Uterus (tissue), 4 donors: Measurements from ENCODE around the gene BMPR1A. TPM values are rescaled to one million over a fixed set of nuclear protein-coding genes. Genes with fewer than 3 reads are reported as not detected.
"Not testable (repeated sequence)": the region's sequence is repeated elsewhere in the genome, so short reads cannot be mapped to it uniquely, and the experiment has no call there.

Experiments
- DNase-seq, 2 donors: peaks; one replicate each; pipeline ENCODE4 v3.0.0-alpha.2; 2019 to 2020
- H3K27ac ChIP-seq, 2 donors: fragments of 200-600 bp; sonication (generic); 1 replicate in 1 of 2; 2 replicates in 1 of 2; pipeline ENCODE4 v1.5.1; 2016 to 2018
- H3K27me3 ChIP-seq, 2 donors: fragments of 200-600 bp; sonication (generic); one replicate each; pipeline ENCODE4 v1.5.1; 2018 to 2019; ENCODE audit warnings: control low read depth in 1 of 2
- H3K36me3 ChIP-seq, 2 donors: fragments of 200-600 bp; sonication (generic); one replicate each; pipeline ENCODE4 v1.5.1; 2019; ENCODE audit warnings: control low read depth in 1 of 2
- H3K4me1 ChIP-seq, 2 donors: fragments of 200-600 bp; sonication (generic); one replicate each; pipeline ENCODE4 v1.5.1; 2018 to 2019; ENCODE audit warnings: control low read depth in 1 of 2
- H3K4me3 ChIP-seq, 2 donors: fragments of 200-600 bp; sonication (generic); 1 replicate in 1 of 2; 2 replicates in 1 of 2; pipeline ENCODE4 v1.5.1; 2018 to 2019; ENCODE audit warnings: mild to moderate bottlenecking in 1 of 2
- H3K9me3 ChIP-seq, 2 donors: fragments of 200-600 bp; sonication (generic); one replicate each; pipeline ENCODE4 v1.5.1; 2019; ENCODE audit warnings: control low read depth in 1 of 2
- CTCF ChIP-seq, 4 experiments: fragments of 200-600 bp in 2 of 4; fragments of 450-650 bp in 2 of 4; sonication (generic) in 2 of 4; IDR thresholded peaks; one replicate each; pipeline ENCODE4 v1.5.1; 2016 to 2019; ENCODE audit warnings: antibody characterized with exemption in 4 of 4, mild to moderate bottlenecking in 2 of 4, moderate library complexity in 1 of 4
- POLR2A ChIP-seq, 2 donors: fragments of 450-650 bp; IDR thresholded peaks; one replicate each; pipeline ENCODE4 v1.6.1; 2016; ENCODE audit warnings: antibody characterized with exemption in 2 of 2, mild to moderate bottlenecking in 1 of 2, moderate library complexity in 1 of 2
- intact Hi-C: fragments of 100-400 bp; cut with DNase I; formaldehyde crosslinking; loops from one replicate; pipeline ENCODE4 v1.15.1; 2023; ENCODE audit warnings: low total_unique reads
- total RNA-seq, 4 donors: library from RNA; depleted of rRNA in 3 of 4; stranded (reverse); fragments of >200 nt in 3 of 4; gene quantifications; one replicate each; pipeline versions ENCODE4 v1.1.0 to v1.2.4, GENCODE V29; 2014 to 2023
- donor health status: DM: yes; HTN: yes; CAD: no.

BMPR1A gene
- total RNA-seq, 4 donors from 2014 or later, result 27.4 to 175 (median 69.2) TPM

- no peak overlapping the region for H3K27ac ChIP-seq
- no peaks in the 10 kb centered on the region for H3K9me3 ChIP-seq
- intact Hi-C loops, result no loop called here
- H3K36me3 ChIP-seq, result no peaks in the 10 kb centered on the region
- TF ChIP-seq CTCF (IDR thresholded peaks at IDR 0.05) (no peak), POLR2A (IDR thresholded peaks at IDR 0.05) (no peak)
- peaks cover 0 to 4% of the 10 kb centered on the region in 2 donors for H3K4me1 ChIP-seq
- H3K4me3 ChIP-seq, result no peak overlapping the region
- no peak for DNase-seq
- H3K27me3 ChIP-seq, result no peaks in the 10 kb centered on the region
These were observed 195.7 kb downstream of the BMPR1A start for GRCh38 chr10:86952106-86952505.

GRCh38 chr10:86952697-86953096 lies 196.3 kb downstream of the BMPR1A start:
- H3K4me1 ChIP-seq, intact Hi-C loops, DNase-seq, H3K4me3 ChIP-seq, H3K27me3 ChIP-seq, H3K27ac ChIP-seq, H3K9me3 ChIP-seq, H3K36me3 ChIP-seq: not testable (repeated sequence)

DNA sequence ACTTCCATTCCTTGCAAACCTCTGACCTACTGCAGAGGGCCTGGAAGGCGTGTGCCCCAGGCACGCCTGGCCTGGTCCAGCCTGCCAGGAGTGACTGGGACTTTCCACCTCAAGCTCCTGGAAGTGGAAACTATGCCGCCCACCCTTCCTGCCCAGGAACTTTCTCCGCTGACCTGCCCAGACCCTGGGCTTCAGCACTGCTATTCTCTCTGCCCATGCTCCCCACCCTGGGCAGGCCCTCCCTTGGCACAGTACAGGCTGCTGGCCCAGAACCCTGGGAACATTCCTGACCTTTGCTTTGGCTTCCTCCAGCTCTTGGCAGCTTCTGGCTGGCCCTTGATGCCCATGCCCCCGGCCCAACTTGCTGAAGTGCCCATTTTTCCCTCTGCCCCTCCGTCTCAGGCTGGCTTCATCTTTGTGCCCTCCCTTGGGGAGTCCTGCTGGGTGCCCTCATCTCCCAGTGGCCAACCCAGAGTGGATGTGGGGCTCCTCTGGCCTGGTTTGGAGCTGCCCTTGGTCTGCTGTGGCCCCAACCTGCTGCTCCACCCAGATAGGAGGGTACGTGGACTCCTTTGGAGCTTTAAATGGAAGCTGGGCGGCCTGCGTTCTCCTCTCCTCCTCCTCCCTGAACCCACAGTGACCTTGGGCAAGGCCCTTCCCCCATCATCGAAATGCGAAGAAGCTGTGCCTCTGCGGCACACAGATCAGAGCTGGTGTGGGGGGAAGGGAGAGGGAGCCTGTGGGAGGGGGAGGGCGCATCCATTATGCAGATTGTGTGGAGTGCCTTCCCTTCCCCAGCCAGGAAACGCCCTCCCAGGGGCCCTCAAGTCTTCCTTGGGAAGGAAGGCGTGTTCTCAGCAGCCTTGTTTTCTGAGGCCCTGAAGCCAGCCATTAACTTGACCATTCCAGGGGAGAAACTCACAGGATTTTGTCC lies 197.6 kb downstream of the BMPR1A start:
- H3K27ac ChIP-seq, result peak overlapping the region; percentile 76 to 82
- no peak overlapping the region for H3K4me3 ChIP-seq
- TF ChIP-seq CTCF (IDR thresholded peaks at IDR 0.05), result no peak
- TF ChIP-seq POLR2A (IDR thresholded peaks at IDR 0.05), result no peak
- H3K4me1 ChIP-seq, result peaks cover 4 to 6% of the 10 kb centered on the region in 2 donors
- DNase-seq, result peak; percentile 73 to 76
- intact Hi-C loops, result no loop called here
- H3K9me3 ChIP-seq, result no peaks in the 10 kb centered on the region
- H3K27me3 ChIP-seq, result no peaks in the 10 kb centered on the region
- no peaks in the 10 kb centered on the region for H3K36me3 ChIP-seq

DNA sequence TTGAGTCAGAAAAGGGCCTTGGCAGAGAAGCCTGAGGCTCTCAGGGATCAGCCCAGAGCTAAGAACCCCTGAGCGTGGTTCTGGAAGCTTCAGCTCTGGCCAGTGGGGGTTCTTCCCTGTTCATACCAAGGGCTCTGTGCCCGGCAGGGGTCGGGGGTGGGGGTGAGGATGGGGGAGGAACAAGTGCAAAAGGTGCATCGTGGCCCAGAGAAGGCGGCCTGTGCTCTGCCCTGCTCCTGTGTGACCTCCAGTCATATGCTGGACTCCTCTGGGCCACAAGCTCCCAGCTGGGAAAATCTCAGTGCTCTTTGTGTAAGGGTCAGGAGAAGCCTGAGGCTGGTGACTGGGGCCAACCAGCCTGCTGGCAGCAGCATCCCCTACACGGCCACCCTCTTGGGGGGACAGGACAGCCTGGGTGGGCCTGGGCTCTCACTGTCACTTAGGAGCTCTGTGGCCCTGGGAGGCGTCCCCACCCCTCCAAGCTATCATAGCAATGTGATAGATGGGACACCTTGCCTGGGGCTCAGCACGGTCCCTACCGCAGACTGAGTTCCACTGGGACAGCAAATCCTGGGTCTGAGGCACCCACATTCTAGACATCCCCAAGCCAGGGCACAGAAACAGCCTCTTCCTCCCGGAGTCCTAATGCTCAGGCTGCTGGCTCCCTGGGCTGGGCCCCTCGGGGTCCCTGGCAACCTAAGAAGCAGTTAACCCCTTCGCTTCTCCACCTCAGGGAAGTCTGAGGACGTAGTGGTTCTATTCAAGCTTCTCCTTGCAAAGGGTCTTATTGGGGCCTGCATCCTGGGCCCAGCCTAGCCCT lies 198.5 kb downstream of the BMPR1A start:
- Histone ChIP-seq H3K27ac (peak overlapping the region; percentile 76 to 82), H3K9me3 (no peaks in the 10 kb centered on the region), H3K27me3 (no peaks in the 10 kb centered on the region), H3K4me3 (peak overlapping the region in 1 of 2 donors; percentile 26), H3K36me3 (no peaks in the 10 kb centered on the region), H3K4me1 (peaks cover 4 to 10% of the 10 kb centered on the region in 2 donors)
- no peak for DNase-seq
- intact Hi-C loops, result no loop called here
- TF ChIP-seq POLR2A (IDR thresholded peaks at IDR 0.05) (no peak), CTCF (IDR thresholded peaks at IDR 0.05) (no peak)

DNA sequence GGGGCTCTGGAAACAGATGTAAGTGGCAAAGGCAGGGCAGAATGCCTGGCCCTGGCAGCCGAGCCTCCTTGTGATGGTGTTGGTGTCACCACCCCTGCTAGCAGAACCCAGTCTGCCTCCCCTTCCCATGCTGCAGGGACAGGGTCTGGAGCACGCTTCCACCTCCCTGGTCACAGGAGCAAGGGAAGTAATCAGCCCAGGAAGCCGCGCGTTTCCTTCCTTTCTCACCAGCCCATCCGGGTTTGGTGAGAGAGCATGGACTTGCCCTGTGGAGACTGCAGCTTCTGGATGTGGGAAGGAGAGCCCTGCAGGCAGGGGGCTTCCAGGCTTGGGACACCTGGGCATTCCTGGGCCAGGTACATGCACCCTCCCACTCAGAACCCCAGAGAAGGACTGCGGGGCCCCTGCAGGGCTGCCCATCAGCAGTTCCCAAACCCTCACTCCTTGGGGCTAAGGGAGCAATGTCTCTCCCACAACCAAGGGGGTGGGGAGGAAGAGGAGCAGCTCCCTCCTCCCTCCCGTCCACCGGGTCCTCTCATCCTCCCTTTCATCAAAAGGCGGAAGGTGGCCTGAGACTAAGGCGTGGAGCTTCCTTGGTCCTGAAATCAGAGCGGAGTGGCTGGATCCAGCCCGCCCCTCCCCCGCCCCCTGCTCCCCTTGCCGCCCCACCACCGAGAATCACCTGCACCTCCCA lies 199.2 kb downstream of the BMPR1A start:
- no peak for TF ChIP-seq CTCF (IDR thresholded peaks at IDR 0.05)
- no peak for TF ChIP-seq POLR2A (IDR thresholded peaks at IDR 0.05)
- H3K27me3 ChIP-seq, result no peaks in the 10 kb centered on the region
- H3K4me1 ChIP-seq, result peaks cover 4 to 10% of the 10 kb centered on the region in 2 donors
- H3K4me3 ChIP-seq, result peak overlapping the region; percentile 10 to 26
- DNase-seq, result peak in 1 of 2 donors; percentile 23
- H3K9me3 ChIP-seq, result no peaks in the 10 kb centered on the region
- H3K36me3 ChIP-seq, result no peaks in the 10 kb centered on the region
- intact Hi-C loops, result no loop called here
- H3K27ac ChIP-seq, result peak overlapping the region; percentile 76 to 82
